Gastroesophageal sphincter (tissue), 4 donors: ENCODE results near the gene EHMT2. TPM values are rescaled to one million over a fixed set of nuclear protein-coding genes. Genes with fewer than 3 reads are reported as not detected.

Source experiments
- ATAC-seq: fragments of 150-250 bp; one replicate; pipeline ENCODE4 v1.9.1; 2016; ENCODE audit warnings: mild to moderate bottlenecking, moderate library complexity
- H3K27ac ChIP-seq, 4 donors: fragments of 200-600 bp; sonication (generic) in 3 of 4; 1 replicate in 3 of 4; 2 replicates in 1 of 4; pipeline ENCODE4 v1.5.1; 2016 to 2019
- H3K27me3 ChIP-seq: fragments of 200-600 bp; sonication (generic); one replicate; pipeline ENCODE4 v1.5.1; 2019
- H3K36me3 ChIP-seq, 2 donors: fragments of 200-600 bp; sonication (generic); one replicate each; pipeline ENCODE4 v1.5.1; 2019; ENCODE audit warnings: control low read depth in 1 of 2
- H3K4me1 ChIP-seq, 3 donors: fragments of 200-600 bp; sonication (generic); 1 replicate in 2 of 3; 2 replicates in 1 of 3; pipeline ENCODE4 v1.5.1; 2016 to 2019; ENCODE audit warnings: control low read depth in 2 of 3
- H3K4me3 ChIP-seq, 2 donors: fragments of 200-600 bp; sonication (generic); one replicate each; pipeline ENCODE4 v1.5.1; 2019; ENCODE audit warnings: mild to moderate bottlenecking in 1 of 2, moderate library complexity in 1 of 2
- H3K9me3 ChIP-seq, 3 donors: fragments of 200-600 bp; sonication (generic); one replicate each; pipeline ENCODE4 v1.5.1; 2017 to 2019; ENCODE audit warnings: control low read depth in 2 of 3
- CTCF ChIP-seq, 4 experiments: fragments of 200-600 bp in 2 of 4; fragments of 450-650 bp in 2 of 4; sonication (generic) in 1 of 4; IDR thresholded peaks; one replicate each; pipeline ENCODE4 v1.5.1; 2017 to 2019; ENCODE audit warnings: antibody characterized with exemption in 4 of 4, mild to moderate bottlenecking in 2 of 4, moderate library complexity in 2 of 4
- EP300 ChIP-seq: sonication (generic); formaldehyde crosslinking; IDR thresholded peaks from one replicate; pipeline ENCODE4 v1.6.1; 2017; ENCODE audit warnings: antibody characterized with exemption, mild to moderate bottlenecking
- POLR2A ChIP-seq, 2 donors: fragments of 450-650 bp; IDR thresholded peaks; one replicate each; pipeline ENCODE4 v1.6.1; 2017; ENCODE audit warnings: antibody characterized with exemption in 2 of 2, mild to moderate bottlenecking in 2 of 2, moderate library complexity in 1 of 2
- POLR2AphosphoS5 ChIP-seq: sonication (generic); formaldehyde crosslinking; IDR thresholded peaks from one replicate; pipeline ENCODE4 v1.6.1; 2017; ENCODE audit warnings: antibody characterized with exemption
- WGBS, 2 donors: methylation state at CpG; one replicate each; pipeline ENCODE4 v1.1.5; 2018; ENCODE audit warnings: low coverage in 1 of 2; 5-methylcytosine and 5-hydroxymethylcytosine counted together
- total RNA-seq, 4 donors: library from RNA; depleted of rRNA; stranded (reverse); fragments of >200 nt; gene quantifications; one replicate each; pipeline ENCODE4 v1.1.0, GENCODE V29; 2016

The EHMT2 gene
- total RNA-seq, 4 donors from 2014 or later = 29.5 to 43.4 (median 35.5) TPM

DNA sequence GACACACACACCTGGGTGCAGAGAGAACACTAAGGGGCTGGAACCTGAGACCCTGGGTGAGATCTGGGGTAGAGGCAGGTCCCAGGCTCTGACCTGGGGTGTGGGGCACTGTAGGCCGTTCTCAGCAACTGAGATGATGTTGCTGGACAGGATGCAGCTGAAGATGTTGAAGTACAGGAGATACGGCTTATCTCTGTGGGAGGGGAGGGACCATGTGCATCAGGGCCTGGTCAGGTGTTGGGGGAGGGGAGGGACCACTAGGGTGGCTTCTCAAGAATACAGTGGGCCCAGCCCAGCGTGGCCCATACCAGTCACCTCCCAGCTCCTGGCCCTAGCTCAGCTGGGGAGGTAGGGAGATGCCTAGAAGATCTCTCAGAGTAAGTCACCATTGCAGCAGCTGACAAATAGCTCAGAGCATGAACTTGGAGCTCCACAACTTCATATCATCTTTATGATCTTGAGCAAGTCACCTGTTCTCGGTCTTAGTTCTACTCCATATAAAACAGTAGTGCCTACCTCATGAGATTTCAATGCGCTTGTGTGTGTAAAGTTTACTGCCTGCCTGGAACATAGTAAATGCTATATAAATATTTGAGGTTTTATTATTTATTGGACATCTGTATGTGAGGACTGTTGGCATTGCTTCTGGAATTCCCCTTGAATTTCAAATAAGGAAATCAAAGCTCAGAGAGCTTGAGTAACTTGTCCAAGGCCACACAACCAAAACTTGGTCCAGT, 22.5 kb downstream of the EHMT2 start:
- Histone ChIP-seq H3K36me3 (peaks cover 0 to 7% of the 10 kb centered on the region in 2 donors), H3K4me3 (no peak overlapping the region), H3K27ac (no peak overlapping the region), H3K27me3 (peaks cover 12% of the 10 kb centered on the region), H3K4me1 (no peaks in the 10 kb centered on the region), H3K9me3 (no peaks in the 10 kb centered on the region)
- no peak for ATAC-seq
- WGBS, 2 donors = 87 to 100% methylated on average over 1 to 2 of the region's 5 CpGs
- no peak for TF ChIP-seq POLR2A (IDR thresholded peaks at IDR 0.05)
- no peak for TF ChIP-seq CTCF (IDR thresholded peaks at IDR 0.05)
- TF ChIP-seq POLR2AphosphoS5 = no peak
- TF ChIP-seq EP300 = no peak

GRCh38 chr6:31874084-31874670, 23.3 kb downstream of the EHMT2 start:
- Histone ChIP-seq H3K36me3 (no peaks in the 10 kb centered on the region), H3K4me1 (no peaks in the 10 kb centered on the region), H3K4me3 (no peak overlapping the region), H3K27me3 (peaks cover 12% of the 10 kb centered on the region), H3K9me3 (no peaks in the 10 kb centered on the region), H3K27ac (no peak overlapping the region)
- WGBS, 2 donors = 70 to 86% methylated on average over 1 to 4 of the region's 4 CpGs
- TF ChIP-seq CTCF (IDR thresholded peaks at IDR 0.05) (no peak), POLR2A (IDR thresholded peaks at IDR 0.05) (no peak), EP300 (no peak), POLR2AphosphoS5 (no peak)
- no peak for ATAC-seq

GRCh38 chr6:31871046-31871659, 26.3 kb downstream of the EHMT2 start:
- no peak for ATAC-seq
- 46% methylated on average over 3 to 4 of the region's 9 CpGs for WGBS, 2 donors
- Histone ChIP-seq H3K36me3 (no peaks in the 10 kb centered on the region), H3K9me3 (no peaks in the 10 kb centered on the region), H3K4me3 (no peak overlapping the region), H3K27me3 (peaks cover 12% of the 10 kb centered on the region), H3K4me1 (no peaks in the 10 kb centered on the region), H3K27ac (no peak overlapping the region)
- no peak for TF ChIP-seq POLR2AphosphoS5
- no peak for TF ChIP-seq CTCF (IDR thresholded peaks at IDR 0.05)
- no peak for TF ChIP-seq POLR2A (IDR thresholded peaks at IDR 0.05)
- TF ChIP-seq EP300 = no peak

GRCh38 chr6:31870385-31870921, 27.0 kb downstream of the EHMT2 start:
- Histone ChIP-seq H3K9me3 (no peaks in the 10 kb centered on the region), H3K36me3 (no peaks in the 10 kb centered on the region), H3K27ac (no peak overlapping the region), H3K27me3 (peaks cover 12% of the 10 kb centered on the region), H3K4me3 (no peak overlapping the region), H3K4me1 (no peaks in the 10 kb centered on the region)
- TF ChIP-seq CTCF (IDR thresholded peaks at IDR 0.05) (no peak), POLR2A (IDR thresholded peaks at IDR 0.05) (no peak), POLR2AphosphoS5 (no peak), EP300 (no peak)
- WGBS, 2 donors = 80% methylated on average over 1 of the region's 16 CpGs; no CpG with 5 or more reads in 1 of the 2 donors
- ATAC-seq = no peak
